ENCODE measurements around the gene G0S2. TPM values are rescaled to one million over a fixed set of nuclear protein-coding genes. Genes with fewer than 3 reads are reported as not detected.

The G0S2 gene
- polyA plus RNA-seq, 1 donor from 2014 or later = 0.33 TPM

- H3K79me2 ChIP-seq (replicated peaks; ENCODE audit: insufficient read depth, low read length) = no peaks in the 10 kb centered on the region
Observed at GRCh38 chr1:209723265-209723664, 48.1 kb downstream of the G0S2 start.

GRCh38 chr1:209723756-209724693, 48.8 kb downstream of the G0S2 start:
- Histone ChIP-seq H3K9me3 (ENCODE audit: low read length) (no peaks in the 10 kb centered on the region), H3K27ac (ENCODE audit: low read length) (no peak overlapping the region), H3K36me3 (ENCODE audit: insufficient read depth, low read length) (no peaks in the 10 kb centered on the region), H3F3A (ENCODE audit: insufficient read depth, low read length, poor library complexity, severe bottlenecking) (no peaks in the 10 kb centered on the region), H3K79me2 (replicated peaks; ENCODE audit: insufficient read depth, low read length) (no peaks in the 10 kb centered on the region), H3K9me2 (ENCODE audit: insufficient read depth, low read length) (no peaks in the 10 kb centered on the region), H3K4me3 (ENCODE audit: low read length) (no peak overlapping the region), H3K9ac (ENCODE audit: low read length) (no peak overlapping the region), H3K4me2 (ENCODE audit: low read length) (no peak overlapping the region), H2AFZ (ENCODE audit: low read depth, low read length) (no peak overlapping the region), H3K27me3 (ENCODE audit: insufficient read depth, low read depth, low read length) (no peaks in the 10 kb centered on the region), H4K20me1 (ENCODE audit: insufficient read depth) (no peaks in the 10 kb centered on the region)
- TF ChIP-seq EZH2 (IDR thresholded peaks at IDR 0.05; ENCODE audit: borderline replicate concordance, insufficient read depth, low read length, poor library complexity, severe bottlenecking) = no peak
- no peak for TF ChIP-seq RAD21 (conservative IDR thresholded peaks at IDR 0.05)
- no peak for TF ChIP-seq REST (IDR thresholded peaks at IDR 0.05; ENCODE audit: borderline replicate concordance)
- no peak for TF ChIP-seq TAF1 (IDR thresholded peaks at IDR 0.05; ENCODE audit: low read depth)
- no peak for TF ChIP-seq CTCF (IDR thresholded peaks at IDR 0.05; ENCODE audit: poor library complexity, severe bottlenecking)
- no peak for TF ChIP-seq SMC3 (conservative IDR thresholded peaks at IDR 0.05; ENCODE audit: poor library complexity)
- TF ChIP-seq EP300 (conservative IDR thresholded peaks at IDR 0.05; ENCODE audit: poor library complexity, severe bottlenecking) = no peak
- TF ChIP-seq POLR2AphosphoS5 (IDR thresholded peaks at IDR 0.05) = no peak

More at GRCh38 chr1:209723265-209723664, 48.1 kb downstream of the G0S2 start:
- no peak overlapping the region for H3K4me2 ChIP-seq (ENCODE audit: low read length)
- no peak overlapping the region for H2AFZ ChIP-seq (ENCODE audit: low read depth, low read length)
- no peak overlapping the region for H3K9ac ChIP-seq (ENCODE audit: low read length)
- H3F3A ChIP-seq (ENCODE audit: insufficient read depth, low read length, poor library complexity, severe bottlenecking) = no peaks in the 10 kb centered on the region
- no peaks in the 10 kb centered on the region for H3K9me3 ChIP-seq (ENCODE audit: low read length)
- H3K27ac ChIP-seq (ENCODE audit: low read length) = no peak overlapping the region
- H3K36me3 ChIP-seq (ENCODE audit: insufficient read depth, low read length) = no peaks in the 10 kb centered on the region
- no peaks in the 10 kb centered on the region for H3K9me2 ChIP-seq (ENCODE audit: insufficient read depth, low read length)
- H4K20me1 ChIP-seq (ENCODE audit: insufficient read depth) = no peaks in the 10 kb centered on the region
- no peaks in the 10 kb centered on the region for H3K27me3 ChIP-seq (ENCODE audit: insufficient read depth, low read depth, low read length)
- H3K4me3 ChIP-seq (ENCODE audit: low read length) = no peak overlapping the region
- no peak for TF ChIP-seq EP300 (conservative IDR thresholded peaks at IDR 0.05; ENCODE audit: poor library complexity, severe bottlenecking)
- TF ChIP-seq REST (IDR thresholded peaks at IDR 0.05; ENCODE audit: borderline replicate concordance) = no peak

Other genes with a start within 250 kb of the G0S2 start
- 3.0 and 6.1 TPM in 2 replicates for gene CAMK1G, start 91.7 kb upstream of the G0S2 start, polyA plus RNA-seq
- gene LAMB3, start 23.0 kb upstream of the G0S2 start, polyA plus RNA-seq = 4.6 and 5.8 TPM in 2 replicates
- not detected in 2 replicates for gene HSD11B1, start 29.4 kb downstream of the G0S2 start, polyA plus RNA-seq
- not detected in 2 replicates for gene TRAF3IP3, start 80.6 kb downstream of the G0S2 start, polyA plus RNA-seq
- 1.4 and 2.8 TPM in 2 replicates for gene C1orf74, start 109.1 kb downstream of the G0S2 start, polyA plus RNA-seq
- gene IRF6, start 130.7 kb downstream of the G0S2 start, polyA plus RNA-seq = not detected in 2 replicates
- 6.1 and 6.2 TPM in 2 replicates for gene UTP25, start 152.6 kb downstream of the G0S2 start, polyA plus RNA-seq

All from neural cell (in vitro differentiated cells).